Stimulated activated CD8-positive, alpha-beta memory T cell treated with anti-CD3 and anti-CD28 coated beads, Interleukin-7, amount 100 ng/mL, for 24 hours (primary cell): ENCODE data around the gene ZNF502.

Experiments
- DNase-seq: peaks from one replicate; pipeline ENCODE4 v3.0.0-alpha.2; 2020; ENCODE audit warnings: low read depth

The ZNF502 gene

GRCh38 chr3:44771424-44772098 lies 59.1 kb downstream of the ZNF502 start:
- no peak for DNase-seq

GRCh38 chr3:44772099-44772442 lies 59.6 kb downstream of the ZNF502 start:
- DNase-seq, result no peak
